B cell (primary cell): ENCODE measurements around the gene ITPKB. TPM values are rescaled to one million over a fixed set of nuclear protein-coding genes. Genes with fewer than 3 reads are reported as not detected.

Source experiments
- ATAC-seq: fragments of 200-7000 bp; cut with Tn5 transposase; one replicate; pipeline ENCODE4 v1.10.0; 2021; ENCODE audit warnings: low read depth, mild to moderate bottlenecking, moderate number of reproducible peaks, moderate library complexity
- CTCF ChIA-PET: fragments of 350-600 bp; sonication (Branson Sonifier 250); formaldehyde crosslinking; loops from one replicate; lab custom pipeline; 2021; ENCODE audit warnings: antibody characterized with exemption, inconsistent platforms; lab: Charles Lee
- POLR2A ChIA-PET: fragments of 350-600 bp; sonication (Branson Sonifier 250); formaldehyde crosslinking; loops from one replicate; lab custom pipeline; 2021; ENCODE audit warnings: antibody characterized with exemption; lab: Charles Lee
- DNase-seq: peaks from one replicate; pipeline ENCODE4 v3.0.0; 2013
- H2AFZ ChIP-seq: 2 replicates; pipeline ENCODE4 v1.6.1; 2012; ENCODE audit warnings: mild to moderate bottlenecking, low read depth, low read length; ENCODE audit not compliant: insufficient read depth, poor library complexity, severe bottlenecking
- H3K27ac ChIP-seq, 2 donors: 1 replicate in 1 of 2; 2 replicates in 1 of 2; pipeline ENCODE4 v1.5.1; 2012 to 2013; ENCODE audit warnings: low read length in 2 of 2, mild to moderate bottlenecking in 2 of 2, moderate library complexity in 1 of 2
- H3K27me3 ChIP-seq, 4 experiments: fragments of 200-600 bp in 1 of 4; sonication (generic) in 1 of 4; replicated peaks in 1 of 4; 1 replicate in 2 of 4; 2 replicates in 2 of 4; pipeline versions ENCODE4 v1.6.1 to v1.7.0; 2013 to 2016; ENCODE audit warnings: low read length in 3 of 4, mild to moderate bottlenecking in 2 of 4, mixed read lengths in 1 of 4, moderate library complexity in 1 of 4; ENCODE audit not compliant: insufficient read depth in 4 of 4, control insufficient read depth in 3 of 4; ENCODE audit errors: control extremely low read depth in 1 of 4
- H3K36me3 ChIP-seq, 2 experiments: replicated peaks in 1 of 2; 1 replicate in 1 of 2; 2 replicates in 1 of 2; pipeline versions ENCODE4 v1.6.1 to v1.7.1; 2013; ENCODE audit warnings: low read length in 1 of 2; ENCODE audit not compliant: insufficient read depth in 2 of 2, control insufficient read depth in 1 of 2; ENCODE audit errors: control extremely low read depth in 1 of 2, extremely low read depth in 1 of 2
- H3K4me1 ChIP-seq, 2 donors: fragments of 200-600 bp in 1 of 2; sonication (generic) in 1 of 2; 1 replicate in 1 of 2; 2 replicates in 1 of 2; pipeline versions ENCODE4 v1.5.1 to v1.6.1; 2013 to 2017; ENCODE audit warnings: low read length in 2 of 2; ENCODE audit not compliant: control insufficient read depth in 2 of 2, insufficient read depth in 2 of 2
- H3K4me2 ChIP-seq: replicated peaks from 2 replicates; pipeline ENCODE3; 2012; ENCODE audit warnings: mild to moderate bottlenecking, low read depth, low read length; ENCODE audit not compliant: poor library complexity, severe bottlenecking
- H3K4me3 ChIP-seq, 5 experiments: fragments of 200-600 bp in 1 of 5; sonication (generic) in 1 of 5; 1 replicate in 3 of 5; 2 replicates in 2 of 5; pipeline versions ENCODE4 v1.5.1 to v1.7.0; 2011 to 2016; ENCODE audit warnings: low read length in 4 of 5, mild to moderate bottlenecking in 4 of 5, low read depth in 2 of 5, control low read depth in 1 of 5, moderate library complexity in 1 of 5; ENCODE audit not compliant: insufficient read depth in 1 of 5; ENCODE audit errors: control extremely low read depth in 1 of 5, extremely low read depth in 1 of 5
- H3K79me2 ChIP-seq: fragments of 200-600 bp; sonication (generic); one replicate; pipeline ENCODE4 v1.6.0; 2016; ENCODE audit warnings: low read length; ENCODE audit not compliant: control insufficient read depth, insufficient read depth
- H3K9ac ChIP-seq: fragments of 200-600 bp; sonication (generic); 2 replicates; pipeline ENCODE4 v1.6.1; 2017; ENCODE audit warnings: mild to moderate bottlenecking, low read length, moderate library complexity
- H3K9me3 ChIP-seq, 3 donors: one replicate each; pipeline versions ENCODE4 v1.6.1 to v1.7.1; 2013; ENCODE audit warnings: low read length in 2 of 3; ENCODE audit not compliant: control insufficient read depth in 2 of 3, insufficient read depth in 1 of 3; ENCODE audit errors: control extremely low read depth in 1 of 3
- H4K20me1 ChIP-seq: 2 replicates; pipeline ENCODE4 v1.6.0; 2012; ENCODE audit warnings: mild to moderate bottlenecking, low read length; ENCODE audit not compliant: insufficient read depth, control insufficient read depth, poor library complexity, severe bottlenecking
- H3K27ac Mint-ChIP-seq: one replicate; pipeline ENCODE4 v1.8.0; 2021; ENCODE audit warnings: mixed read lengths
- H3K27me3 Mint-ChIP-seq: one replicate; pipeline ENCODE4 v1.8.0; 2021; ENCODE audit warnings: mixed read lengths
- H3K4me1 Mint-ChIP-seq: one replicate; pipeline ENCODE4 v1.8.0; 2021; ENCODE audit warnings: mixed read lengths
- H3K4me3 Mint-ChIP-seq: one replicate; pipeline ENCODE4 v1.8.0; 2021; ENCODE audit warnings: mixed read lengths
- H3K9me3 Mint-ChIP-seq: one replicate; pipeline ENCODE4 v1.8.0; 2022; ENCODE audit warnings: mixed read lengths; ENCODE audit not compliant: insufficient read depth
- EZH2 ChIP-seq: IDR thresholded peaks from 2 replicates; pipeline ENCODE4 v1.6.1; 2012; ENCODE audit warnings: borderline replicate concordance, low read depth, mild to moderate bottlenecking, moderate library complexity, low read length; ENCODE audit not compliant: insufficient read depth, poor library complexity, severe bottlenecking
- WGBS: methylation state at CpG from one replicate; pipeline ENCODE4 v1.1.5; 2013; ENCODE audit warnings: missing lambda C conversion rate; ENCODE audit not compliant: insufficient coverage; 5-methylcytosine and 5-hydroxymethylcytosine counted together
- intact Hi-C: fragments of 100-400 bp; cut with micrococcal nuclease; formaldehyde crosslinking; loops from one replicate; pipeline ENCODE4 v1.10.0; 2022
- polyA plus RNA-seq: library from polyadenylated mRNA; depleted of rRNA; stranded (reverse); fragments of >200 nt; gene quantifications from 2 replicates; pipeline ENCODE4 v1.2.3, GENCODE V29; 2012
- total RNA-seq, 2 donors: library from RNA; stranded (reverse); fragments of 120-200 nt in 1 of 2; gene quantifications; 1 replicate in 1 of 2; 2 replicates in 1 of 2; pipeline versions ENCODE4 v1.2.3 to v1.2.4, GENCODE V29; 2013 to 2022
- TF ChIP-seq, protein P1 (sequence below): fragments of 200-600 bp; IDR thresholded peaks from one replicate; pipeline ENCODE4 v1.8.0; 2022; ENCODE audit warnings: antibody characterized with exemption, mild to moderate bottlenecking

ITPKB gene
- total and polyA plus RNA-seq, 2 donors (not counting 1 experiment from before 2014, with no cell fraction given) = 21.8 to 93.5 TPM

DNA sequence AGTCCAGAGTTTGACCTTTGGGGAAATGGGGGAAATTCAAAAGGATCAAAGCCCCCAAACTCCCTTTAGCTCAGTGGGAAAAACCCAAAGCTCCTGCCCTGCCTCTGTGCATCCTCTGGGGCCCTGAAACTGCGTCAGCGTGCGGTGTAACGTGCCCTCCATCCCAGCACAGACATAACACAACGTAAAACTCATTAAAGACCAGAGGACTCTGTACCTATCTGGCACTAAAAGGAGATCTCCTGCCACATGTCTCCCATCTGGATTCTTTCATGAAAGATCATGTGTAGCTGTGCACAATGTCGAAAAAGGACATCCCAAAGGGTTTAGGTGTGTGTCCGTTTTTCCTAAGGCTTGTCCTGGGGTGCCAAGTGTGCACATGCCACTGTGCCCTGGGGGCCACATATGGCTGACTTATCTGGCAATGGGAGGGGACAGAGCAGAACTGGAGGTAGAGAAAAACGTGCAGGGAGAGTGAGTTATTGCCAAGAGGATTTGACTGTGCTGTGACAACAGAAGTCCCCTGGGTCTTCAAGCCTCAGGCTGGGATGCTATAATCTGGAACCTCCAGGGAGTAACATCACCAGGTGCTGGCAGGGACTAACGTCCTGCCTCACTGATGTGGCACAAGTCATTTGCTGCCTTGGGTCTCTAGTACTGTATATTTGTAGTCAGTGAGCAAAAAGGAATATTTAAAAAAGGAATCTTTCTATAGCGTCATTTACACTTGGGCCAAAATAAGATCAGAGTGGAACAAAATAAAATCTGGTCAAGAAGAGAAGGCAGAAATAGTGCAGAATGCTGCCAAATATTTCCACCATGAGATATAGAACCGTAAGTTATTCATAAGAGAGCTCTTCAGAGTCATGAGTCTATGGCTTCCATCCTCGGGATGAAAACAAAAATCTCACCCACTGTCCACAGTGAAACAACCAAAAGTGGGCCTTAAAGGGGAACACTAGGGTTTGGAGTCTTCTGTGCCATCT, 52.3 kb downstream of the ITPKB start:
- peaks cover 78 to 93% of the 10 kb centered on the region in 2 donors for H3K4me1 ChIP-seq
- CTCF ChIA-PET = interaction anchor here (0.6 to 5.8 kb wide), 30 partner anchors 9 to 141 kb away, joined by 3 to 88 read pairs (median 8); partner anchors contain the start of gene ITPKB
- WGBS = 59% methylated on average over 9 of the region's 12 CpGs
- Mint-ChIP-seq H3K27me3 (no peaks in the 10 kb centered on the region), H3K4me3 (peak overlapping the region; percentile 74), H3K4me1 (peaks cover 97% of the 10 kb centered on the region), H3K27ac (peak overlapping the region; percentile 91), H3K9me3 (no peaks in the 10 kb centered on the region)
- no peak overlapping the region for H2AFZ ChIP-seq
- intact Hi-C loops = loop anchor here (1.0 to 2.0 kb wide), 5 partner anchors 11 to 60 kb away; no protein-coding TSS in a partner anchor
- no peaks in the 10 kb centered on the region for H3K27me3 ChIP-seq
- POLR2A ChIA-PET = interaction anchor here (1.3 to 2.1 kb wide), 4 partner anchors 7 to 53 kb away, joined by 4 to 8 read pairs (median 5); no protein-coding TSS in a partner anchor
- peak overlapping the region; percentile 40 for H3K4me2 ChIP-seq
- H3K4me3 ChIP-seq = no peak overlapping the region
- H4K20me1 ChIP-seq = no peaks in the 10 kb centered on the region
- no peak for DNase-seq
- no peak overlapping the region for H3K9ac ChIP-seq
- H3K79me2 ChIP-seq = peaks cover 100% of the 10 kb centered on the region
- H3K9me3 ChIP-seq = no peaks in the 10 kb centered on the region
- H3K36me3 ChIP-seq = peaks cover 0 to 29% of the 10 kb centered on the region in 2 experiments
- TF ChIP-seq EZH2 = no peak
- TF ChIP-seq, protein P1, sequence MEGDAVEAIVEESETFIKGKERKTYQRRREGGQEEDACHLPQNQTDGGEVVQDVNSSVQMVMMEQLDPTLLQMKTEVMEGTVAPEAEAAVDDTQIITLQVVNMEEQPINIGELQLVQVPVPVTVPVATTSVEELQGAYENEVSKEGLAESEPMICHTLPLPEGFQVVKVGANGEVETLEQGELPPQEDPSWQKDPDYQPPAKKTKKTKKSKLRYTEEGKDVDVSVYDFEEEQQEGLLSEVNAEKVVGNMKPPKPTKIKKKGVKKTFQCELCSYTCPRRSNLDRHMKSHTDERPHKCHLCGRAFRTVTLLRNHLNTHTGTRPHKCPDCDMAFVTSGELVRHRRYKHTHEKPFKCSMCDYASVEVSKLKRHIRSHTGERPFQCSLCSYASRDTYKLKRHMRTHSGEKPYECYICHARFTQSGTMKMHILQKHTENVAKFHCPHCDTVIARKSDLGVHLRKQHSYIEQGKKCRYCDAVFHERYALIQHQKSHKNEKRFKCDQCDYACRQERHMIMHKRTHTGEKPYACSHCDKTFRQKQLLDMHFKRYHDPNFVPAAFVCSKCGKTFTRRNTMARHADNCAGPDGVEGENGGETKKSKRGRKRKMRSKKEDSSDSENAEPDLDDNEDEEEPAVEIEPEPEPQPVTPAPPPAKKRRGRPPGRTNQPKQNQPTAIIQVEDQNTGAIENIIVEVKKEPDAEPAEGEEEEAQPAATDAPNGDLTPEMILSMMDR = no peak
- ATAC-seq = peak; percentile 5
- no peak overlapping the region for H3K27ac ChIP-seq
